Measurements from ENCODE around the gene ARFGAP1. TPM values are rescaled to one million over a fixed set of nuclear protein-coding genes. Genes with fewer than 3 reads are reported as not detected.

The ARFGAP1 gene
- total RNA-seq, 5 donors from 2014 or later (not counting 1 experiment from before 2014, with no cell fraction given): 109 to 129 (median 122) TPM

- H3K27ac Mint-ChIP-seq: peak overlapping the region; percentile 67 to 76
- Histone ChIP-seq H3K4me3 (ENCODE audit: control insufficient read depth in 1 of 2, extremely low read depth in 1 of 2, low read length in 1 of 2) (no peak overlapping the region), H3K4me1 (ENCODE audit: control insufficient read depth in 1 of 2, extremely low read depth in 1 of 2, insufficient read depth in 2 of 2, low read length in 2 of 2) (peaks cover 0 to 20% of the 10 kb centered on the region in 2 experiments), H3K9me3 (no peaks in the 10 kb centered on the region), H3K36me3 (ENCODE audit: control insufficient read depth in 2 of 2, extremely low read depth in 1 of 2, insufficient read depth in 1 of 2, low read length in 1 of 2) (no peaks in the 10 kb centered on the region), H3K27me3 (replicated peaks in 1 of 2; ENCODE audit: control insufficient read depth in 2 of 2, extremely low read depth in 1 of 2, insufficient read depth in 2 of 2, low read length in 1 of 2) (peaks cover 0 to 29% of the 10 kb centered on the region in 2 experiments), H3K27ac (ENCODE audit: low read length) (peak overlapping the region; percentile 86)
- WGBS (ENCODE audit: insufficient coverage): 84% methylated on average over 2 of the region's 8 CpGs
- no peak overlapping the region for H3K4me3 Mint-ChIP-seq
- POLR2A ChIA-PET: no interaction called here
- CTCF ChIA-PET: no interaction called here
- H3K4me1 Mint-ChIP-seq: peaks cover 0 to 5% (median 2%) of the 10 kb centered on the region in 3 donors
- H3K9me3 Mint-ChIP-seq: no peaks in the 10 kb centered on the region
- H3K27me3 Mint-ChIP-seq: peaks cover 4 to 6% of the 10 kb centered on the region in 2 donors
- H3K36me3 Mint-ChIP-seq: no peaks in the 10 kb centered on the region
- no peak for ATAC-seq (replicated peaks in 1 of 4)
- DNase-seq: no peak
Observed at GRCh38 chr20:63325554-63326313, 53.1 kb downstream of the ARFGAP1 start.

GRCh38 chr20:63326314-63327230, 54.0 kb downstream of the ARFGAP1 start:
- Histone ChIP-seq H3K4me3 (ENCODE audit: control insufficient read depth in 1 of 2, extremely low read depth in 1 of 2, low read length in 1 of 2) (no peak overlapping the region), H3K9me3 (no peaks in the 10 kb centered on the region), H3K27me3 (replicated peaks in 1 of 2; ENCODE audit: control insufficient read depth in 2 of 2, extremely low read depth in 1 of 2, insufficient read depth in 2 of 2, low read length in 1 of 2) (peaks cover 0 to 20% of the 10 kb centered on the region in 2 experiments), H3K36me3 (ENCODE audit: control insufficient read depth in 2 of 2, extremely low read depth in 1 of 2, insufficient read depth in 1 of 2, low read length in 1 of 2) (no peaks in the 10 kb centered on the region), H3K27ac (ENCODE audit: low read length) (peak overlapping the region; percentile 86), H3K4me1 (ENCODE audit: control insufficient read depth in 1 of 2, extremely low read depth in 1 of 2, insufficient read depth in 2 of 2, low read length in 2 of 2) (peaks cover 0 to 20% of the 10 kb centered on the region in 2 experiments)
- POLR2A ChIA-PET: no interaction called here
- CTCF ChIA-PET: no interaction called here
- WGBS (ENCODE audit: insufficient coverage): 76% methylated on average over 14 of the region's 15 CpGs
- Mint-ChIP-seq H3K4me1 (peaks cover 0 to 5% (median 2%) of the 10 kb centered on the region in 3 donors), H3K4me3 (no peak overlapping the region), H3K27ac (peak overlapping the region; percentile 86 to 91), H3K27me3 (peaks cover 3 to 6% of the 10 kb centered on the region in 2 donors), H3K36me3 (no peaks in the 10 kb centered on the region), H3K9me3 (peaks cover 1 to 2% (median 2%) of the 10 kb centered on the region in 3 donors)
- DNase-seq (no peak), ATAC-seq (replicated peaks in 1 of 4) (peak in 2 of 4 experiments; percentile 18 to 31)

GRCh38 chr20:63327231-63327745, 54.7 kb downstream of the ARFGAP1 start:
- Histone ChIP-seq H3K9me3 (no peaks in the 10 kb centered on the region), H3K27me3 (replicated peaks in 1 of 2; ENCODE audit: control insufficient read depth in 2 of 2, extremely low read depth in 1 of 2, insufficient read depth in 2 of 2, low read length in 1 of 2) (peaks cover 0 to 17% of the 10 kb centered on the region in 2 experiments), H3K36me3 (ENCODE audit: control insufficient read depth in 2 of 2, extremely low read depth in 1 of 2, insufficient read depth in 1 of 2, low read length in 1 of 2) (no peaks in the 10 kb centered on the region), H3K4me3 (ENCODE audit: control insufficient read depth in 1 of 2, extremely low read depth in 1 of 2, low read length in 1 of 2) (no peak overlapping the region), H3K4me1 (ENCODE audit: control insufficient read depth in 1 of 2, extremely low read depth in 1 of 2, insufficient read depth in 2 of 2, low read length in 2 of 2) (peaks cover 0 to 20% of the 10 kb centered on the region in 2 experiments), H3K27ac (ENCODE audit: low read length) (peak overlapping the region; percentile 86)
- H3K27ac Mint-ChIP-seq: peak overlapping the region; percentile 86 to 91
- peak in 1 of 35 experiments; percentile 6 for DNase-seq
- peaks cover 0 to 5% (median 2%) of the 10 kb centered on the region in 3 donors for H3K4me1 Mint-ChIP-seq
- no peaks in the 10 kb centered on the region for H3K36me3 Mint-ChIP-seq
- ChIA-PET POLR2A (no interaction called here), CTCF (no interaction called here)
- ATAC-seq (replicated peaks in 1 of 4): peak in 2 of 4 experiments; percentile 32 to 42
- peaks cover 3 to 10% of the 10 kb centered on the region in 2 donors for H3K27me3 Mint-ChIP-seq
- 68% methylated on average over 5 of the region's 8 CpGs for WGBS (ENCODE audit: insufficient coverage)
- H3K9me3 Mint-ChIP-seq: peaks cover 6 to 9% (median 7%) of the 10 kb centered on the region in 3 donors
- no peak overlapping the region for H3K4me3 Mint-ChIP-seq

- H3K9me3 Mint-ChIP-seq: peaks cover 6 to 9% (median 7%) of the 10 kb centered on the region in 3 donors
- H3K36me3 Mint-ChIP-seq: no peaks in the 10 kb centered on the region
- ChIA-PET POLR2A (no interaction called here), CTCF (no interaction called here)
- 83% methylated on average over 16 of the region's 20 CpGs for WGBS (ENCODE audit: insufficient coverage)
- H3K9me3 ChIP-seq: no peaks in the 10 kb centered on the region
- H3K27ac ChIP-seq (ENCODE audit: low read length): no peak overlapping the region
- H3K4me3 ChIP-seq (ENCODE audit: control insufficient read depth in 1 of 2, extremely low read depth in 1 of 2, low read length in 1 of 2): no peak overlapping the region
- H3K27me3 Mint-ChIP-seq: peaks cover 2 to 10% of the 10 kb centered on the region in 2 donors
- H3K4me1 Mint-ChIP-seq: peaks cover 0 to 5% (median 2%) of the 10 kb centered on the region in 3 donors
- ATAC-seq (replicated peaks in 1 of 4) (peak in 1 of 4 experiments; percentile 37), DNase-seq (no peak)
- no peaks in the 10 kb centered on the region for H3K36me3 ChIP-seq (ENCODE audit: control insufficient read depth in 2 of 2, extremely low read depth in 1 of 2, insufficient read depth in 1 of 2, low read length in 1 of 2)
- H3K27ac Mint-ChIP-seq: peak overlapping the region; percentile 65 to 91
- H3K4me3 Mint-ChIP-seq: no peak overlapping the region
- H3K27me3 ChIP-seq (replicated peaks in 1 of 2; ENCODE audit: control insufficient read depth in 2 of 2, extremely low read depth in 1 of 2, insufficient read depth in 2 of 2, low read length in 1 of 2): peaks cover 0 to 20% of the 10 kb centered on the region in 2 experiments
- peaks cover 0 to 20% of the 10 kb centered on the region in 2 experiments for H3K4me1 ChIP-seq (ENCODE audit: control insufficient read depth in 1 of 2, extremely low read depth in 1 of 2, insufficient read depth in 2 of 2, low read length in 2 of 2)
Observed at GRCh38 chr20:63328026-63328700, 55.5 kb downstream of the ARFGAP1 start.

GRCh38 chr20:63328718-63329275, 56.2 kb downstream of the ARFGAP1 start:
- peaks cover 0 to 5% (median 2%) of the 10 kb centered on the region in 3 donors for H3K4me1 Mint-ChIP-seq
- H3K36me3 Mint-ChIP-seq: no peaks in the 10 kb centered on the region
- Histone ChIP-seq H3K4me1 (ENCODE audit: control insufficient read depth in 1 of 2, extremely low read depth in 1 of 2, insufficient read depth in 2 of 2, low read length in 2 of 2) (peaks cover 0 to 20% of the 10 kb centered on the region in 2 experiments), H3K4me3 (ENCODE audit: control insufficient read depth in 1 of 2, extremely low read depth in 1 of 2, low read length in 1 of 2) (no peak overlapping the region), H3K27ac (ENCODE audit: low read length) (no peak overlapping the region), H3K36me3 (ENCODE audit: control insufficient read depth in 2 of 2, extremely low read depth in 1 of 2, insufficient read depth in 1 of 2, low read length in 1 of 2) (no peaks in the 10 kb centered on the region), H3K27me3 (replicated peaks in 1 of 2; ENCODE audit: control insufficient read depth in 2 of 2, extremely low read depth in 1 of 2, insufficient read depth in 2 of 2, low read length in 1 of 2) (peaks cover 0 to 26% of the 10 kb centered on the region in 2 experiments), H3K9me3 (no peaks in the 10 kb centered on the region)
- ATAC-seq (replicated peaks in 1 of 4): no peak
- ChIA-PET POLR2A (no interaction called here), CTCF (no interaction called here)
- H3K4me3 Mint-ChIP-seq: no peak overlapping the region
- H3K27me3 Mint-ChIP-seq: peaks cover 2 to 8% of the 10 kb centered on the region in 2 donors
- H3K9me3 Mint-ChIP-seq: peaks cover 6 to 9% (median 7%) of the 10 kb centered on the region in 3 donors
- no peak for DNase-seq
- no peak overlapping the region for H3K27ac Mint-ChIP-seq
- 70% methylated on average over 10 of the region's 21 CpGs for WGBS (ENCODE audit: insufficient coverage)

All from T-cell (primary cell).